NCI-H1694 treated with DMSO at 0.1 percent for 48 hours (cell line): ENCODE data around the gene ANKRD39.

ENCODE experiments used
- DNase-seq: peaks from one replicate; lab custom pipeline; 2025; lab: John Stamatoyannopoulos, UW

The ANKRD39 gene

GRCh38 chr2:96853321-96853720, 4.5 kb downstream of the ANKRD39 start:
- no peak for DNase-seq

DNA sequence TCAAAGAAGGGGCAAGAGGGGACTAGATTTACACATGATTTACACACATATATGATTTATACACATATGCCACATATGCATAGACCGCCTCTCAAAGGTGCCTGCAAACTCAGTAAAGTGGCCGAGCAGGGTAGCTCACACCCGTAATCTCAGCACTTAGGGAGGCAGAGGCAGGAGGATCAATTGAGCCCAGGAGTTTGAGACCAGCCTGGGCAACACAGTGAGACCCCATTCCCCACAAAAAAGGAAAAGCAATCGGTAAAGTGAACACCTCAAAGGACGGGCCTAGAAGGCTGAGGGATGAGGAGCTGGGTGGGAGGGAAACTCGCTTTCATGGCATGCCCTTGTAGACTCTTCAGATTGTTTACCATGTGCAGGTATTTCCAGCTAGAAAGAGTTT, 5.1 kb downstream of the ANKRD39 start:
- no peak for DNase-seq

DNA sequence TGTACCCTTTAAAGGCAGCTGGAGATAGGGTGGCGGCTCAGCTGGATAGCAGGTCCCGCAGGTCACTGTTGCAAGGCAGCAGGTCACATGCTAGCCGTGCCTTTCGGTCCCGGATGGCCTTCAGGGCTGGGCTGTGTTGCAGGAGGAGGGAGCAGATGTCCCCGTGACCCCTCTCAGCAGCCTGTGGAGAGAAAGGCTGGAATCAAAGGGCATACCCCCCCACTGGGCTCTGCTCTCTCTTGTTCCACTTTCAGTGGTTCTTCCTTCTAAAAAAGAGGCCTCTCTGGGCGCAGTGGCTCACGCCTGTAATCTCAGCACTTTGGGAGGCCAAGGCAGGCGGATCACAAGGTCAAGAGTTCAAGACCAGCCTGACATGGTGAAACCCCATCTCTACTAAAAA, 9.6 kb downstream of the ANKRD39 start:
- DNase-seq = no peak

DNA sequence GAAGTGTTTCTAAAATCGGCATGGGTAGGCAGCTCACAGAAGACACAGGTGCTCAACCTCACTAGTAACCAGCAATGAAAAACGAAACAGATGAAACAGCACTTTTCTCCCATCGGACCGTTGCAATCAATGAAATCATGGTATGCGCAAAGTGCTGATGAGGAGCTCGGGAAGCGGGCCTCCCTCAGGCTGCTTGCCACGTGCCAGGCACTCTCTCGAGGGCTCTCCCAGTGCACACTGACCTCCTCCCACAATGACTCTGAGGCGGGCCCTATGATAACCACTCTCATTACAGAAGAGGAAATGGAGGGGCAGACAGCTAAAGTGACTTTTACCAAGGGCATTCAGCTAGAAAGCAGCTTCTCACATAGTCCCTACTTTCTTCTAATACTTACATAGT, 10.2 kb downstream of the ANKRD39 start:
- DNase-seq = no peak

DNA sequence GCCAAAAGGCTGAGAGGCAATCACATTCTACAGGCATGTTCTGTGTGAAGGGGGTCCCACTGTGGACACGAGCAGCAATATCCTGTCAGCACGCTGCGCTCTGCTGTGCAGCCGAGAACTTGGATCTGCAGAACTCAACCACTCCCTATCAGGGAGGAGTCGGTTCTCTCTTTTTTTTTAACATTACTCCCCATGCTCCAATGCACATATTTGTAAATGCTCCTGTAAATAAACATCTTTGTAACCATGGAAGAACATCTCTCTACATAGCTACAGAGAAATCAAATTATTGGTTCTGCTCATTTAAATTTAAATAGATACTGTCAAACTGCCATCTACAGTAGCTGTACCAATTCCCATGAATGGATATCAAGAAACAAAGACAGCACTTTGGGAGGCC, 11.0 kb downstream of the ANKRD39 start:
- no peak for DNase-seq

DNA sequence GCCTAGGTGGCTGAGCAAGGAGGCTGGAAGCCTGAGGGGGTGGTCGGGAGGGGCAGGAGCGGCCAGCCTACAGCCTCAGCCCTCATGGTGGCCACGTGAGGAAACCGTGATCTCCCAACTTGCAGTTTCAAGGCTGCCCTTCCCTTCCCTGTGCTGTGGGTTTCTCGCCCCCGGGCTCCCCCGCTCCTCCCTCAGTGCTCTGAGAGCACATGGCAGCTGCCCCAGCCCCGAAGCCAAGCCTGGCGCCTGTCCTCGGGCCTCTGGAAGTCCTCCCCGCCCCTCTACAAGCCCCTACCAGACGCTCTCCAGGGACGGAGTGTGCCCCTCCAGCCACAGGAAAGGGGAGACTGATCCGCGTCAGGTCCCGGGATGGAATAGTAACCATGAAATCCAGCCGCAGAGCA, 13.4 kb downstream of the ANKRD39 start:
- DNase-seq = no peak

DNA sequence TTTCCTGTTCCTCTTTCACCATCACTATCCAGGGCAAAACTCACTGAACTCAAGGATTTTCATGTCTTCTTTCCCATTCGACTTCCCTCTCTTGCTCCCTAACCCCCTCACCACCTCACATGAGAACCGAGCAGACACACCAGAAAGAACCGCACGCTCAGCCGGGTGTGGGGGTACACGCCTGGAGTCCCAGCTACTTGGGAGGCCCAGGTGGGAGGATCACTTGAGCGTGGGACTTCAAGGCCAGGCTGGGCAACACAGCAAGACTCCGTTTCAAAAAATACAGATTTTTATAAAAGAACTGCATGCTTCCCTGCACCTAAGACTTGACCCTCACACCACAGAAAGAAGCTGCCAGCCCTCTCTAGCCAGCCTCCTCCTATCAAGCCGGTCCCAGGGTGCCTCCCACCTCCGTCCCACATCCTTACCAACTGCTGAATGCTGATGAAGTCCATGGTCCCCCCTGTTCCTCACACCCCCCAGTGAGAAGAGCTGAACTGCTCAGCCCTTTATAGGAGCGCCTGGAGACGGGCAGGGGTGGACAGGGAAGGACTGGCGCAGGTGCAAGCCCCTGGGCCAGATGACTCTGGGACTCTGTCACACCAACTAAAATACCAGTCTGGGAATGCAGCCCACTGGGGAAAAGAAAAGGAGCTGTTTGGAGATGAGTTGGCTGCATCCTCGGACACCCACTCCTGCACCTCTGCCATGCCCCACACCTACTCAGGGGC, 14.1 kb downstream of the ANKRD39 start, which contains the start of gene ANKRD23:
TSS of gene ANKRD23 (minus strand) at position 484 of the 731 bp plus-strand sequence. CDS start at position 455, 29 bp downstream.
- no peak for DNase-seq

DNA sequence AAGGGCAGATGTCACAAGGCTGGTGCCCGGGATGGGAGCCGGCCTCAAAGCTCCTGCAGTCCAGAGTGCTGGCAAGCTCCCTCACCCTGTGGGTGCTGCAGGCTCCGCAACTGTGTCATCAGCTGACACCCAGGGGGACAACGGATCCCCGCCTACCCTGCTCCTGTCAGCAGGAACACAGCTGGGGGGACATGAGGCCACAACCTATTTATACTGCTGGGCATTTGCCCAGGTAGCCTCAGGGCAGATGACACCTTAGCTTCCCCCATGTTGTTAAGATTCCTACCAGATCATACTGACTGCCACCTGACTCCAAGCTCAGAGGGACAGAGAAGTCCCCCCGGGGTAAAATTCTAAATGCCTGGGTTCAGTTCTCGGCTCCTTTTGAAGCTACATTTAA, 15.2 kb downstream of the ANKRD39 start:
- DNase-seq = no peak

DNA sequence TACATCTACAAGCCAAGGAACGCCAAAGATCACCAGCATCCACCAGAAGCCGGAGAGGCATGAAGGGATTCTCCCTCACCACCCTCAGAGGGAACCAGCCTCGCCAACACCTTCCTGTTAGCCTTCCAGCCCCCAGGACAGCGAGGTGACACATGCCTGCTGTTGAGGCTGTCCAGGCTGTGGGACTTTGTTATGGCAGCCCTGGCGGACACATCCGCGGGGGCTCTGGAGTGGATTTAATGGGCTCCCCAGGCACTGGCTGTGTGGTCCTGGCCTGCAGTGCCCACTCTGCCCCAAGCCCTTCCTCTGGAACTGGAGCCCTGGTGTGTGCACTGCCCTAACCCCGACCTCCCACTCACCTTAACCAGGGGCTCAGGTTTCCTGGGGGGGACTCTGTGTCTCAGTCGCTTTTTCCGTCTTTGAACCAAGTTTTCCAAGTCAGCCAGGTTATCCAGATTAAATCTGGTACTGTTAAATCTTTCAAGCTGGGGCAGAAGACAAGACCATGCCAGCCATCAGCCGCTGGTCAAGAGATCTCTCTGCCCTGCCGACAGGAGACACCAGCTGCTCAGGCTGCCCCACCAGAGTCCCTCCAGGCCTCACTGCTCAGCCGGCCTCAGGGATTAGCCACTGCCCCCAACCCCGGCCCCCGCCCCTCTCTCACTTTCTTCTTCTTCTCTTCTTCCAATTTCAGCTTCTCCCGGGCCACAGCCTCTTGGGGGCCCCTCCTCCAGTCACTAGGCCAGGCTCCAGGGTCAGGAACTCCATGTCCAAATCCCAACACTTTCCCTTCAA, 15.9 kb downstream of the ANKRD39 start:
- DNase-seq = no peak

DNA sequence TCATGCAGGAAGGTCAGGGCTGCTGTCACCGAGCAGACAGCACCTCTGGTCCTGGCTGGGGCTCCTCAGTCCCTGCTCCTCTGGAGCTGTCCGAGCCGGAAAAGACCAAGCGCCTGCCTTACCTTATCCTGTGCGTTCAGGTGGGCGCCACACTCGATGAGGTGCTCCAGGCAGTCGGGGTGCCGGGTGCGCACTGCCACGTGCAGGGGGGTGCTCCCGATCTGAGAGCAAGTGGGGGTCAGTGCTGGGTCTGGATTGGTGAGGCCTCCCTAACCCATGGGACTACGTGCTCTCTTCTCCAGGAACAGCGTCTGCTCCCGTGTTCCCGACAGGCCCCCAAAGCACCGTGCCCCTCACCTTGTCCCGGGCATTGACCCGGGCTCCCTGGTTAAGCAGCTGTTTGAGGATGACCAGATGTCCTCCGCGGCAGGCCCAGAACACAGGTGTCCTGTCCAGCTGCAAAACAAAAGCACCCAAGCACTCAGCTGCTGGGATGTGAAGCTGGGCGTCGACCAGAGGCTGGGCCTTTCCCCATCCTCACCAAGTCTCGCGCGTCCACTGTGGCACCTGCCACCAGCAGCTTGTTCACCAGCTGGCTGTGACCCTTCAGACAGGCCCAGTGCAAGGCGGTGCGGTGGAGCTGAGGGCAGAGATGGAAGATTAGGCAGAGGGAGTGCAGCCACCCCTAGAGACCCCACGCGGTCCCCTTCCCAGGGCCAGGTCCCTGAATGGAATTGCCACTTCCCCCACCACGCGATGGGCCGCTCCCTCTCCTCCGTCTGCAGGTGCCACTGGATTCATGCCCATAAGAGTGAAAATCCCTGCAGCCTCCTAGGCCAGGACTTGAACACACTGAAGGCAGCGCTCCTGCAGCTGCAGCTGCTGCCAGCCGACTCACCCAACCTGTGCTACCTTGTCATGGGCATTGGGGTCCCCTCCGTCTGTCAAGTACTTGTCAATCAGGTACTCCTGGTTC, 17.7 kb downstream of the ANKRD39 start:
- DNase-seq = no peak

DNA sequence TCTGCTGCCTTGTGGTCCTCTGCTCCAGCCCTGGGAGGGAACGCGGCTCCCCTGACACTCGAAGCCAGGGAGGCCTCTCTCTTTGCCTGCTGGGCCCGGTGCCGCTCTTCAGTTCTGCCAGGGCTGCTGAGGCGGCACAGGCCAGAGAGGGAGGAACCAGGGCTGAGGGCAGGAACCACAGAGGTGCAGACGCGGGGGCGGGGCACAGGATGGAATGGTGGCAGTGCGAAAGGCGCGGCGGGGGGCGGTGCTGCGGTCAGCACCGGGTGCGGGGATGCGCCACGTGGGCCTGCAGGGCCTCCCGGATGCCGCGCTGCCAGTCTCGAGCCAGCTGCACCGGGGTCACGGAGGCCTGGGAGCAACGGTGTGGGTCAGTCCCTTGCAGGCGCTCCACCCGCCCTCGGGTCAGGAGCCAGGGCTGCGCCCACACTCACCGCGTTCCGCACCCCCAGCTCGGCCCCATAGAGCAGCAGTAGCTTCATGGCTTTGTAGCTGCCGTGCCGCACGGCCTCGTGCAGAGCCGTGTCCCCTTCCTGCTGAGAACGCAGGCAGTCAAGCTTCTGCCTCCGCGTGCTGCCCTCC, 18.4 kb downstream of the ANKRD39 start:
- no peak for DNase-seq

DNA sequence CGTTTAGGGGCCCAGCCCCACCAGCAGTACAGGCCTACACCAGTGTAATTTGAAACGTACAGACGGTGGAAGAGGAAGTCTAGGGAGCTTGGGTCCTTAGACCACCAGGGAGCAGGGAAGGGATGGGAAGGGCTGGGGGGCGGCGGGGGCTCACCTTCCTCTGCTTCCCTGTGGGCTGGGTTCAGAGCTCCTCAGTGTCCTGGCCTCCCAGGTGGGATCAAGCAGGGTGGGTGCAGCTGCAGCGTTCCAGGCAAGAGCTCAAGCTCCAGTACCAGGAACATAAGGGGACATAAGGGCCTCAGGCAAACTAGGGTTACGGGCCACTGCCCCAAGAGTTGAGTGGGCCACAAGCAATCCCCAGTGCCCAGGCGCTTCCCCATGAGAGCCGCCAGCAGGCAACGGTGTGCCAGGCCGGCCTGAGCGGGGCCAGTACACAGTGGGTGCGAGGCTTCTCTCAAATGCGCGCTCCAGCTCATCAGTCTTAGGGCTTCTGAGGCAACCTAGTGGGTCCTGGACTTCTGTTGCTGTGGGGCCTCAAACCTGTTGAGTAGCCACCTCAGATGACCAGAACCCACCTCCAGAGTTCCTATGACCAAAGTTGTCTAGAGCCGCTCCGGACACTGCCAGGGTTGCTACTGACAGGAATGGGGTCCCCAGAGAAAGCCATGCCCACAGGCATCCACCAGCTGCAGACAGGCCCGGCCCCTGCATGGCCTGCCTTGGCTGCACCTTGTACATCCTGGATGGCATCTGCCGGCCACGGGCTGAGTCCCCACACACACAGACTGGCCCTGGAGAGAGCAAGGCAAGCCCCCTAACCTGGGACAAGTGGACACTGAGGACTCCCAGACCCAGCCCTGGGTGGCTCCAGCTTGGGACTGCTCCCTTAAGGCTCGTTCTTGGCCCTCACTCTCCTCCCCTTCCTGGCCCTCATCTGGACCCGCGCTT, 19.2 kb downstream of the ANKRD39 start:
- no peak for DNase-seq

- no peak for DNase-seq
Measured at GRCh38 chr2:96837575-96837974, 20.2 kb downstream of the ANKRD39 start.

- DNase-seq = no peak
Measured at GRCh38 chr2:96835830-96836229, 22.0 kb downstream of the ANKRD39 start.

DNA sequence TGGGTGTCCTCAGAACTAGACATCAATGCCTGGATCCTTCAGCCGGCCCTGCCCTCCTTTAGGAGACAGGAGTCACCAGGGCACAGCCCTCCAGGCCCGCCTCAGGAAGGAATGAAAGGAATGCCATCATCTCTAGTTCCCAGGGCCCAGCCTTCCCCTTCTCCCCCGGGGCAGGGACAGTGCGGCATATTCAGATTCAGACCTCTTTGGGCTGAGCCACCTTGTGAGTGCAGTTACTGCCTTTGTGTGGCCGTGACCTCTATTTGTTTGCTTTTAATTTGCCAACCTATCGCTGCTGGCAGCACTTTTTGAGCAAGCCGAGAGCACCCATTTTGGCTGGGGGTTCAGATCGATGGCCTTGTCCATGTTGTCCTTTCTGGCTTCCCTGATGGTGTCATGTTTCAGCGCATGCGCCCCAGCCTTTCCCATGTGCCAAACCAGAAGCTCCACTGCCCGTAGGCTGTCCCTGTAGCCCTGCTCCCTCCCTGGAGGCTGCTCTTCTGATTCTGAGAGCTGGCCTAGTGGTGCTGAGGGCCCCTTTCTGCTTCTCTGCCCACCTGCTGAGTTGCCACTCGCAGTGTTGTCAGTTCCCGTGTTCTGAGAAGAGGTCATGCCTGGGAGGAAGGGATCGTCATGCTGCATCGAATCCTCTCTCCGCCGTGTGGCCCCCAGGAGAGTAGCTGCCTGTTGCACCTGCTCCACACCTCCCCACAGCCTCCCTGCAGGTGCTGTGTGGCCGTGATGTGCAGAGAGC, 24.9 kb downstream of the ANKRD39 start:
- DNase-seq = no peak

- no peak for DNase-seq
Measured at GRCh38 chr2:96832408-96832753, 25.4 kb downstream of the ANKRD39 start.

DNA sequence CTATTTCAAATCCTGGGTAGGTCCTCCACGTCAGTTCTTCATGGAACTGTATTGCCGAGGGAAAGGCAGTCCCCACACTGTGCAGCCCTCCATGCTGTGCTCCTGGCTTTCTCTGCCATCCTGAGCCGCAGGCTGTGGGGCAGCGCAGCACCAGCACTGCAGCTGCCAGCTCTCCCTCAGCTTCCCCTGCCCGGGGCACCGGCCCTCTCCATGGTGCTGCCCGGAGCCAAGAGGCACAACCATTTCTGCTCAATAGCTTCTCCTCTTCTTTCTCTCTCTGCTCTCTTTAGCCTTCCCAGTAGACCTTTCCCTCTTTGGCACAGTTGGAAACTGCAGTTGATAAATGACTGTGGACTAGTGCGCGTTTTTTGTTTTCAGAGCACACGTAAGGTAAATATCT, 26.1 kb downstream of the ANKRD39 start:
- no peak for DNase-seq

DNA sequence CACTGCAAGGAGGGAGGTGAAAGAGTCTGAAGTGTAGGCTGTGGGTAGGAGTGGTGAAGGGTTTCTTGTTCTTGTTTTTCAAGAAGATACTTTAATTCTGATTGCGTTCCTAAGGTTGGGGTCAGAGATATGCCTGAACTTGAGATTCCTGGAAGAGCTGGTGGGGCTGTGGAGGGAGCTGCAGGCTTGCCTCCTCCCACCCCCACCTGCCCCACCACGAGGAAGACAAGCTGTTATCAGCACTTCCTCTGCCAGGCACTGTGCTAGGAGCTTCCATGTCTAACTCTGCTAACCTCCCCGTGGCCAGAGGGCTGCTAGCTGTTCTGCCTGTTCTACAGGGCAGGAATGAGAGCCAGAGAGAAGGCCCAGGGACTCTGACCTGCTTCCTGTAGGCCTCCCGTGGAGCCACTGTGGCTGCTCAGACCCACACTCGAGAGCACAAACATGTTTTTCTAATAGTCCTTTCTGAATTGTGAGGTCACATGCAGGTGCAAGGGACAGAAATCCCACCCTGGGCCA, 27.7 kb downstream of the ANKRD39 start:
- DNase-seq = no peak

DNA sequence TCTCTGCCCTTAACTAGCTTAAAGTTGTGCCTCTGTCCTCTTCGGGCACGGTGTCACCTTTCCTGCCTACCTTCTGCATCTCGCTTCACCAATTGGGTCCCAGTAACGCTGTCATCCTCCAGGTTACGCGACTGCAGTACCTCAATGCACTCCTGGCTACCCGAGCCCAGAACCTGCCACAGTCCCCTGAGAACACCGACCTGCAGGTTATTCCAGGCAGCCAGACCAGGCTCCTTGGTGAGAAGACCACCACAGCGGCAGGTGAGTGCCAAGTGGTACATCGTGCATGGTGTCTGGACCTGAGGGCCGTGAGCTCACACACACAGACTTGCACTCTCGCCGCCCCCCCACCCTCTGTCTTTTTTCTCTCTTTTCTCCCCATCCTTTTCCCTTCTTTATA, 28.9 kb downstream of the ANKRD39 start:
- DNase-seq = no peak

DNA sequence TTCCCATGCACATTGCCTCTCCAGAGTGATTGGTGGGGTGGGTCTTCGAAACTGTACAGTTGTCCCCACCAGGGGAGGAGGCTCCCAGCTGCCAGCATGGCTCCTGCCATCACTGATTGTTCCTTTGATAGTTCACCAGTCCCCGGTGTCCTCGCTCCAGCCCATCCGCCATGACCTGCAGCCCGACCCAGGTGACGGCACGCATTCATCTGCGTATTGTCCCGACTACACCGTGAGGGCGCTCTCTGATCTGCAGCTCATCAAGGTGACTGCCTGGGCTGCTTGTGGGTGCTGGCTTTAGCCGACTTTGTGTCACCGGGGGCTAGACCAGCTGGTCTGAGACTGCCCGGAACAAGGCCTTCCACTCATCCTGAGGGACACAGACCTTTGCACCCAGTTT, 29.4 kb downstream of the ANKRD39 start:
- DNase-seq = no peak
